DMS79 treated with DMSO at 0.1 percent for 48 hours (cell line): Measurements from ENCODE around the gene SCAP.

ENCODE experiments used
- DNase-seq: peaks from one replicate; lab custom pipeline; 2025; lab: John Stamatoyannopoulos, UW

Gene SCAP

DNA sequence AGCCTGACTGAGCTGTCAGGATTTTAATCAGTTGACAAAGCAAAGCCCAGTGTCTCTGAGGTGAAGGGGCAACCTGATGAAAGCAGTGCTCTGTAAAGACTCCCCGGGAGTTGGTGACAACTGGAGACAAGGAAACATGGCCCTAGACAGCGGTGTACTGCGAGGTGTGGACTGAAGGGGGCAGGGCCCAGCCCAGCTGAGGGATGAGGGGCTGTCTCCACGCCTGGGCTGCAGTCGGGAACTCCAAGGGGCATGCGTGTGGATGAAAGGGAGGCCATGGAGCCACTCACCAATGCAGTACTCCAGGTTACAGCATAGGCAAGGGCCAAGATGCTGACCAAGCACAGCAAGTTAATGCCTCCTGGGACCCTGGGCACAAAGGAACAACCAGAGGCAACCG is 45.1 kb downstream of the SCAP start:
- no peak for DNase-seq

DNA sequence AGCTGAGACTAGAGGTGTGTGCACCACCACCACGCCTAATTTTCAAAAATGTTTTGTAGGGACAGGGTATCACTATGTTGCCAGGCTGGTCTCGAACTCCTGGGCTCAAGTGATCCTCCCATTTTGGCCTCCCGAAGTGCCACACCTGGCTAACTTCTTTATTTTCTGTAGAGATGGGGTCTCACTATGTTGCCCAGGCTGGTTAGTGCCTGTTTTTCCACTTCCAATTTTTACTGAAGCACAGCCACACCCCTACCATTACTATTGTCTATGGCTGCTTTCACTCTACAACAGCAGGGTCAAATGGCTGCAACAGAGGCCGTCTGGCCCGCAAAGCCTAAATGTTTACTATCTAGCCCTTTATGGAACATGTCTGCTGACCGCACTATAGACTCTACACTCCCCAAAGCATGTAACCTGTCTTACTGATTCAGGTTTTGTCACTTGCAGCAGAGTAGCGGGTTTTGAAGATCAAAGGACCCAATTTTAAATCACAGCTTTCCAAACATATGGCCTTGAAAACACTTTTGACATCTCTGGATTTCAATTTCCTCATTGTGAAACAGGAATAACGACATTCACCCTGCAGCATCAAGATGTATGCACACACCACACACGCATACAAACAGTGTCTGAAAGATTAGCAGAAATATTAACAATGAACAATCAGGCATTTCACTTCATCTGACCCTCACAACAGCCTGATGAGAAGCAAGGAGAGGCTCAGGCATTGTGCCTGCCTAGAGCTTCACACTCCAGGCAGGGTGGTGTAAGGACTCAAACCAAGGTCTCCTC is 46.1 kb downstream of the SCAP start:
- DNase-seq, result no peak

DNA sequence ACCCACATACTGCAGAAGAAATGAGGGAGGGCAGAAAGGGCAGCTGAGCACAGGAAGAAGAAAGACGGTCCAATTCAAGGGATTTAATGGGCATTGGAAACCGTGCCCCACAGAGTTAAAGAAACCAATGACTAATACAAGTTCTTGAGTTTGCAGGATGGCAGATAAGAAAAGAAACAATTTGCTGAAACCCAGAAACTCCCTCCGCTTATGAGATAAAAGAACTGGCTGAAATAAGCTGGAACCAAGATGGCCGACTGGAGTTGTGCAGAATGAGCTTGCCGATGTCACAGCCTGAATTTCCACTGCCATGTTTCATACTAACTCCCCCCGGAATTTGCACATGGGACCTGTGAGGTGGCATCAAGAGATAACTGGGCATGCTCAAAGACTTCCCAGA is 47.1 kb downstream of the SCAP start:
- DNase-seq, result no peak

DNA sequence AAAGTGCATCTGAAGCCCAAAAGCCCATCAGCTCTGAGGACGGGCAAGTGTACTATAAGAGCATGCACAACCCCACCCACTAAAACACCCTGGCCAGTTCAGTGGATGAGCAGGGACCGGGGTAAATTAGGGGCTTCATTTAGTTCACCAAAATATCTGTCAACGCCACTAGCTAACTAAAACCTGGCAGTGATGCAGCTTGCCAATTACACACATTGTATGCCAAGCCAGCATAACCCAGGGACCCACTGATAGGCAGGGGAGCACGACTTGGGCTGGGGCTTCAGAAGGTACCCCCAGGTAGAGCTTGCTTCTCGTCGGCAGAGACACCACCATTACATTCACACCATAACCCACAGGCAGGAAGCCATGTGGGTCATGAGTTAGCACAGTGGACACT is 47.9 kb downstream of the SCAP start:
- no peak for DNase-seq

DNA sequence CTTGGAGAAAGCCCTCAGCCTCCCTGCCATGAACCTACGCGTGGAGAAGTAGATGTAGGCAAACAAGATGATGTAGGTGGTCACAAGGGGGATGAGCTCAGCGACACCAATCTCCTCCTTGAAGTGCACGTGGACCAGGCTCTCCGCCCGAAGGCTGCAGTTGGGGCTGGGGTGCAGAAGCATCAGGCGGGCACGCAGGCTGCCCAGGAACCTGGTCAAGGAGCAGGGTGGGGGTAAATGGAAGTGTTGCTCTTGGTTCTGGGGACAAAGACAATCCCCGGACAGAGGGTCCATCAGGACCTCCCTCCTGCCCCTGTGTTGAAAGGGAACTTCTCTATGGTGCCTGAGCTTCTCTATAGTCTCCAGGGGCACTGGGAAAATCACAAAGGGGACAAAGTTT is 49.8 kb downstream of the SCAP start:
- DNase-seq, result no peak

DNA sequence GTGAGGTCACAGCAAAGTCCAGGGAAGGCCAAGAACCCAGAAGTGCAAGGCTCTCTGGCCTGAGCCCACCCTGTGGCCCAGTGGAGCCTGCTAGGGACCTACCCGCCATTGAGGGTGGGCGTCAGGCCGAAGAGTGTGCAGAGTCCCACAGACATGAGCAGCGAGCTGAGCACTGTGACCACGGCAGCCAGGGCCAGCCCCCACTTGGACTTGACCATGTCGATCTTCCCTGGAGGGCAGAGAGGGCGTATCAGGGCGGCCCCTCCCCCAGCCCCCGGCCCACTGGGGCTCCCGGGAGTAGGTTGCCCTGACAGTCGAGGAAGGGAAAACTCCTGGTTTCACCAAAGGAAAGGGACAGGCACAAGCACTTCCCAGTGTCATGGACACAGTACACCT is 50.4 kb downstream of the SCAP start:
- no peak for DNase-seq

DNA sequence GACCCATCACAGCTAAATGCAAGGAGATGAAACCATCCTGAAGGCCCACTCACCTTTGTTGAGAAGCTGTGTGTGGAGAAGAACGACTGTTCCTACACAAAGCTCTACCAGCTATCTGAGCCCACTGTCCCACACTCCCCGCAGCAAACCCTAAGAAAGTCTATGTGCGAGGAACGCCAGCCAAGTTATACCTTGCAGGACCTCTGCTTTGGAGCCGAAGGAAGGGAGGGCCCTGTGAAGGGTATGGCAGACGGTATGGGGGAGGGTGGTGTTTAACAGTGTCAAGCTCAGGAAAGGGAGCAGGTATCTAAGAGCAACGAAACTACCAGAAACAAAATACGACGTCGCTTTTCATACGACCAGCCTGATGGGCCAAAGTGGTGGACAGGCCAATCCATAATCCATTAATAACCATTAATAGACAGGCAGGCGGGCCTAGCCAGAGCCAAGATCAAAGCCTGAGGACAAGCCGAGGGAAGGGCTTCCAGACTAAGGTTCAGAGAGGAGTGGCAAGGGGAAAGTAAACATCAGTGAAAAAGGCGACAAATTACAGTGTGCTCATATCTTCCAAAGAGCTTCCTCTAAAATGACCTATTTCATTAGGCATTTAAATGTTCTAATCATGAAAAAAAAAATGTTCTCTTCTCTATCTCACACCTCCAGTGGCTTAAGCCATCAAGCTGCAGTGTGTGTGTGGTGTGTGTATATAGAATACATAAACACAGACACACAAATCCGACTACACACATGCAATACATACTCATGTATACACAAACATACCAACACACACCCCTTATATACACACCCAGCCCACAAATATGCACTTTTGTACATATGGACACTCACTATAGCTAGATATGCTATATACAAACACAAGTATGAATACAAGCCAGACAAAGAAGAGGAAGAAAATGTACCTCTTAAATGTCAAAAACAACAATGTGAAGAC is 51.0 kb downstream of the SCAP start:
- DNase-seq, result no peak

DNA sequence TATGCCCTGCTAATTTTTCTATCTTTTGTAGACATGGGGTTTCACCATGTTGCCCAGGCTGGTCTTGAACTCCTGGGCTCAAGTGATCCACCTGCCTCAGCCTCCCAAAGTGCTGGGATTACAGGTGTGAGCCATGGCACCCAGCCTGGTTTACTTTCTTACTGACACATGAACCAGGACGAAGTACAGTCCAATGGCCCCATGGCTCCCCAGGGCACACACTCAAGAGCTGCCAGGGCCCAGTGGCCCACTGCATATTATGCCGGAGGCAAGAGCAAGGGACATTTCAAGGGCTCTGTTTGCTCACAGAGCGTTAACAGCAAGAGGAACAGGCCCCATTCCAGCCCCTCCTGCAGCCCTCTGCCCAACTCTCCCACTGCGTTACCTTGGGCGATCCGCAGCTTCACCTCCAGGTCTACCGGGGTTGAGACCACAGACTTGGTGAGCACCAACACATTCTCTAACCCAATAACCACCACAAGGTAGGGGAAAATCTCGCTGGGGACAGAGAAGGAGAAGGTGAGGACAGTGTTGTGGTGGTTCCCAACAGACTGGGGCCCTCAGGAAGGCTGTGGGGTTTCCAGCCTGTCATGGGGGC is 52.1 kb downstream of the SCAP start:
- DNase-seq, result no peak

DNA sequence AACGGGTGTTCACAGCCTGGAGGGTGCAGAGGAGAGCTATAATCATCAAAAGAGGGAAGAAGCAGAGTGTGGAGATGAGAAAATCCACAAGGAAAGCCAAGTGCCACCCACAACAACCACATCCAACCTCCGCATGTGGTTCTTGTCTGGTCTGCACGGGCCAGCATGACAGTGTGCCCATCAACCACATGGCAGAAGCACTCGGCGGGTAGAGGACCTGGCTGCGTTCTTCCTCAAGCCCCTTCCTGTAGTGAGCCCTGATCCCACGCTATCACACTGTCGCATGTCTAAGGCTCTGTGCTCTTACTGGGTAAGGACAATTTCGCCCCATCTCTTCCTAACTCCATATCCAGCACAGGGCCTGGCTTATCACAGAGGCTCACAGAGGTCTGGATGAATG is 53.0 kb downstream of the SCAP start:
- no peak for DNase-seq

DNA sequence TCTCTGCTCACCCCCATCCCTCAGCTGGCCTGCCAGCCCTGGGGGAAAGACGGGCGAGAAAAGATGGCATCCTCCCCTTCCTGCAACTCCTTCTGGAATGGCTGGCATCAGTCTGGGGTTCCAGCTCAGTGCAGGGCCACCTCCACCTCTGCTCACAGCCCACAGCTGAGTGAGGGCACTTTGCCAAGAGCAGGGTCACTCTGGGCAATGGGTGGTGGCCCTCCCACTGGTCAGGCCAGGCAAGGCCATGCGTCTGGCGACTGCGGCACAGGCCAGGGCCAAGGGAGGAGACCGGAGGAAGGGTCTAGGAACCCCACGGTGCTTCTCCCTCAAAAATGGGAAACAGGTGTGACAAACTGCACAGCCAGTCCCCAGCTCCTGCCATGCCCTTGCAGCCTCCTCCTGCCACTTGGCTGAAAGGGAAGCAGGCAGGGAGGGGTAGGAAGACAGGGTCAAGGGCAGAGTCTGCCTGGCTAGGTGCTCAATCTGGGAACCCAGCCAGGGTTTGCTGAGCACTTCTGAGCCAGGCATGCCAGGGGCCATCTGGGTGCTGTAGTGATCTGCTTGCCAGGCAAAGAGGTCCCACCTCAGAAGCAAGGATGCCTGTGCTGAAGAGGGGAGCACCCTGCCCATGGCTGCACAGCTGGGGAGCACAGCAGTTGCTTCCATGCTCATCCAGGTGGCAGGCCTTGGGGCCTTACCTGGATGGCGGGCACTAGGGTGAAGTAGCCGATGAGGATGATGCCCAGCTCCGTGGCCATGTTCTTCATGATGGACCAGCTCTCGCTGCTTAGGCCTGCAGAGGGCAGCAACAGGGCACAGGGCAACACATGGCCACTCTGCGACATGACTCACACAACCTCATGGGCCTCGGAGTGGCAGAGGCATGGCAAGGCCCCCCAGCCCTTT is 53.7 kb downstream of the SCAP start:
- DNase-seq, result peak; percentile 6

DNA sequence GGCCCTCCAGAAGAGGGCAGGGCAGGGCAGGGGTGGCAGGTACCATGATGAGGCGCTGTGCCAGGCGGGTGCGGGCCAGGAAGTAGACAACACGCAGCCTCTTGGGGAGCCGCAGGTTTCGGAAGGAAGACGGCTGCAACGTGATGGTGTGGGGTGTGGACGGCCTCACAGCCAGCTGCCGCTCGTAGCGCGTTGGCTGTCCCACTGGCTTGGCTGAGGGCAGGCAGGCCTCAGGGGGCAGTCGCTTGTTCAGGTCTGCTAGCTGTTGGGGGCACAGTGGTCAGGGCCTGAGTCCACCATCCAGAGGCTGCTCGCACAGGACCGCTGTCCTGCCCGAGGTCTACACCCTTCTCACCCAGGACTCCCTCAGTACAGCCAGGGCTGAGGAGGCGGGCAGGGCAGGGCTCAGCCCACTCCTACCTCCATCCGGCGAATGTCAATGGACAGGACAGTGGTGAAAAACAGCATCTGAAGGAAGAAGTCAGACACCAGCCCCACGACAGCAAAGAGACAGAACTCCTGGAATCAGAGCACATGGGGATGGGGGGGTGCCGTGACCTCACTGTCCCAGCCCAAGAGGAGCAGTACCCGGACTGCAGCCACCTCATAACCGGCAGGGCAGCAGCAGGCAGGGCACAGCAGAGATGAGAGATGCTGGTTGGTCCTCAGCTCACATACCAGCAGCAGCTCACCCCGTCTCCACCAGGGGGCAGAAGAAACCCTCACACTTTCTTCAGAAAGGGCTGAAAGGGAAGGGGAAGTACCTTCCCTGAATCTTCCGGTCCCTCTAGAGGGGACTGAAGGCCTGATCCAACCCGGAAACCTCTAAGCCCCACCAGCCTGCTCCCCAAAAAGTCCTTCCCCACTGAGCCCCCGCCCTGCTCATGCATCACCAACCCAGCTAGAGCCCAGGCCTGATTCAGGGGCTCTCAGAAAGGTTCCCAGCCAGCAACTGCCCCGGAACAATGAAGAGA is 54.9 kb downstream of the SCAP start:
- peak; percentile 13 for DNase-seq

DNA sequence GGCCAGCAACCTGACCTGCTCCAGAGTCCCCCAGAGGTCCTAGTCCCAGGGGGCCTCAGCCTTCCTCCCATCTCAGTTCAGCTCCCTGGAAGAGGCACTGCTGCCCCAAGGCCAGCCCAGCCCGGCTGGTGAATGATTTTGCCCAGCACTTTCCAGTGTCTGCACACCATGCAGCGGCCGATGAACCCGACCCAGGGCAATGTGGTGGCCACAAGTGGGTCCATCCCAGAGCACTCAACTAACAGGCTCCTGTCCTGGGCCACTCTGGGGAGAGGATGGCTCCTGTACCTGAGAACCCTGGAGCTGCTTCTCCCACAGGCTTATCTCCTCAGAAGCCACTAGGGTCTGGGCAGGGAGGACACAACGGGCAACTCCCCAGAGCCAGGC is 55.7 kb downstream of the SCAP start:
- no peak for DNase-seq

DNA sequence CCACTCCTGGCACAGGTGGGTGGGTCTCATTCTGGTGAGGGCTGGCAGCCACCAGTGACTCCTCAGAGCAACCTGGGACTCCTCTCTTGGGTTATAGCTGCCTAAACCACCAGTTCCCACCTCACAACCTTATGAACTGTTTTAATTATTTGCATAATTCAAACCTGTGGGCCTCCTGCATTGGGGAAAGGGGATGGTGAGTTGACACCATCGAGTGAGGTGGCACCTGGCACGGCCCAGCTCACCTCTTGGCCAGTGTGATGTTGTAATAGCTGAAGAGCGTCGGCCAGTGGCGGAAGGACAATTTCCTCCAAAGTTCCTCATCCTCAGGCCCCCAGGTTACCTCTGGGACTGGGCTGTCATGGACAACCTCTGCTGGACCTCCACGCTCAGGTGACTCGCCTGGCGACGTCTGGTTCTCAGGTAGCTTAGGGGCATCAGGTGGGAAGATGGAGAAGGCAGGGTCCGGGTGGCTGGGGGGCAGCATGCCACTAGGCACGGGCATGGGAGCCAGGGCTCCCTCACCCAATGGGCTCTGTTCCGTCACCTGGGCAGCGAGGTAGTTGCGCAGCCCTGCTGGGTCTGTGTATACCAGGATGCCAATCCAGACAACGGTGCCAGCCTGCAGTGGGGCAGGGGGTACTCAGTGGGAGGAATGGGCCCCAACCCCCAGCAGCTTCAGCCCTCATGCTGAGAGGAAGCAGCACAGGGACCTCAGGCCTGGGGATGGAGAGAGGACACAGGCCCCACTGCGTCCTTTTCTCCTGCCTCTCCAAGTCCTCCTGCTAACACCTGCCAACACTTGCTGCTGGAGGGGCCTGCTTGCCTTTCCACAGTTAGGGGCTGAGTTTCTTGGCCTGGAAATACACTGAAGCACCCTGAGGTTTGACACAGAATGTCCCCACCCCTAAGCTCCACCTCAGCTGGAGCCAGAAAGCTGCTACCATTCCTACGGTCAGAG is 56.4 kb downstream of the SCAP start:
- DNase-seq, result no peak

DNA sequence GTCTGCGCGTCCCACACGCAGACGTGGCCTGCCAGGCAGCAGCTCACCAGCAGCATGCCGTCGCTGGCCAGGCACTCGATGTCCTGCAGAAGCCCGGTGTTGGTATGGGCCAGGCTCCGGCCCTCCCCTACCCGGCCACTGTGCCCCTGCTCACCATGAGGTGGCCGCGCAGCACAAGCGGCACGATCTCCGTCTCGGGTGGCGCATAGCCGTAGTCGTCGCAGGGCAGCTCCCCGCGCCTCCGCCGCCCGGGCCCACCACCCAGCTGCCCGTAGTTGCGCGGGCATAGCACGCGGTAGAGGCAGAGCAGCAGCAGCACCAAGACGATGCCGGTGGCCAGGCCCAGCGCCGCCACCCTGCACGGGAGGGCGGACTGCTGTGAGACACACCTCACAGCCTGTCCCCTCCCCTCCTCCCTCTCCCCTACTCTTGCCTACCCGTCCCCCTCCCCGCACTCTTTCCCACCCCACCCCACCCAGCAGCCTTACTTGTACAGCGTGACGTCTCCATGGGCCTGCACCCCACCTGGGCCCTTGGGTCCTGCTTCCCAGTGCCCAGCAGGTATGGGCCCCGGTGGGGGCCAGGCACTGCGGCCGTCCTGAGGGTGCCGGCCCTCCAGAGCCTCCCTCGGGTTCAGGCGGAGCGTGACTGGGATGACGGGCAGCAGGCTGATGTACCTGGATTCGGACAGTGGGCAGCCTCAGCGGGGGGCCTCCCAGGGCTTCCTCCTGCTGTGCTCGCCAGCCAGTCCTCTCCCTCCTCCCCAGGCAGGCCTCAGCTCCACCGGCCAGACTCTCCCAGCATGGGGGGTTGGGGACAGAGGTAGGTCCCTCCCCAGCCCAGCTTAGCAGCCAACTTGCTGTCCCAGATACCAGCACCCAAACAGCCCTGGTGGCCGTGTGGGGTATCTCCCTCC is 57.3 kb downstream of the SCAP start:
- DNase-seq, result no peak

DNA sequence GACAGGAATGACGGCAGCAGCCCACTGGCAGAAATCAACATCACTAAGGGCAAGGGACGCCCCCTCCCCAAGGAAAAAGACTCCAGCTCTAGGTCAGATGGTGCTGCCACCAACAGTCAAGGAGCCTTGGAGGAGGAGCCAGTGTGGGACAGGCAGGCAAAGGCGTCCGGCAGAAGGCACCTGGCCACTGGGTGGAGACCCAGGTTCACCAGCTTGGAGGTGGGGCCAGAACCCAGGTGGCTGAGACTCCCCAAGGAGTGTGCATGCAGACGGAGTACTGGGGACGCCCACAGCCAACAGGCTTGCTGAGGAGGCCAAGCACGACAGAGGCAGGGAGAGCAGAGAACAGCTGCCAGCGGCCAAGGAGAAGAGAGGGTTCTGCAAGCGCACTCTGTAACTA is 59.7 kb downstream of the SCAP start:
- DNase-seq, result no peak

DNA sequence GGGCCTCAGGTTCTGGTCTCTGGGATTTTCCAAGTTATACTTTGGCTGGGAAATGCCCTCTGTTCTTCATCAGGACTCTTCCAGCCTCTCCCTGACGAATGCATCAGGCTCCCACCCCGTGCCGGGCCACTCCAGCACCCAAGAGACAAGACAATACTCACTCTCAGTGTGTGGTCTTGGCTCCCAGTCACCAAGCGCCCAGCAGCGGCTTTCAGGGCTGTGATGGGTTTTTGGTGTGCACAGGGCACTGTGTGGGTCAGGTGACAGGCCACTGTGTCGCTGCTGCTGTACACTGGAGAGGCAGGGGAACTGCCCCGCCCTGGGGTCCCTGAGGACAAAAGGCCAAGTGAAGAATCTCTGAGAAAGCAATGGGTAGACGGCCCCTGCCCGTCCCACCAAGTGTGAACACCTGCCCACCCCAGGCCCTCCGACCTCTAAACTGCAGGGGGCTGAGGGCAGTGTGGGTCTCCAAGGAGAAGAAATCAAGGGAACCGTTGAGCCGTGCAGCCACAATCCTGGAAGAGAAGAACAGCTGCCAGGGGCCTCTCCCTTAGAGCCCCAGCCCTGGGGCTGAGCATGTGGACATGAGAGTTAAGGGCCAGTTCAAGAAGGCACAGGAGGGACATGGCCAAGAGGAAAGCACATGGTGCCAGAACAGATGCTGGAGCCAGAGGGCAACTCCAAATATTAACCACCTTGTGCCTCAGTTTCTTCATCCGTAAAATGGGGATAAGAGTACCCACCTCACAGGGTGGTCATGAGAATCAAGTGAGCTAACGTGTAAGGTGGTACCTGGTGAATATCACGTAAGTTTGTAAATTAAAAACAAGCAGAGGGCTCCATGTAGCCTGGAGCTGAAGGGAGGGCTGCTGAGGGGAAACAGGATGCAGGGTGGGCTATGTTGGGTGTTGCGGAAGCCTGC is 60.8 kb downstream of the SCAP start:
- DNase-seq, result no peak

DNA sequence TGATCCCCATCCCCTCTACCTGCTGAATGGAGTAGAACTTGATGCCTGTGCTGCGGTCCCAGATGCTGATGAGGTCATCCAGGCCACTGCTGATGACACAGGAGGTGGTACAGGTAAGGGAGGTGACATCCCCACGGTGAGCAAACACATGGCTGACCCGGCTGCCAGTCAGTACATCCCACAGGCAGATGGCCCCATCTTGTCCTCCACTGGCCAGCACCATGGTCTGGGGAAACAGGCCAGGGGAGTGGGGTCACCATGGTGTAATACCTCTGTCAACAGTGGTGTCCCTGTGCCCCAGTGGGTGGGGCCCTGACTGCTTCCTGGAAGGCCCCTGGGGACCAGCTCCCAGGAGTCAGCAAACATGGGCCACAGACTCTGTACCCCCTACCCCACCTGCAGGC is 61.6 kb downstream of the SCAP start:
- no peak for DNase-seq
